NK-92 (cell line): Measurements from ENCODE around the gene C22orf39.

Source experiments
- DNase-seq: peaks from one replicate; lab custom pipeline; 2025; ENCODE audit not compliant: unreplicated experiment; lab: John Stamatoyannopoulos, UW

Gene C22orf39

DNA sequence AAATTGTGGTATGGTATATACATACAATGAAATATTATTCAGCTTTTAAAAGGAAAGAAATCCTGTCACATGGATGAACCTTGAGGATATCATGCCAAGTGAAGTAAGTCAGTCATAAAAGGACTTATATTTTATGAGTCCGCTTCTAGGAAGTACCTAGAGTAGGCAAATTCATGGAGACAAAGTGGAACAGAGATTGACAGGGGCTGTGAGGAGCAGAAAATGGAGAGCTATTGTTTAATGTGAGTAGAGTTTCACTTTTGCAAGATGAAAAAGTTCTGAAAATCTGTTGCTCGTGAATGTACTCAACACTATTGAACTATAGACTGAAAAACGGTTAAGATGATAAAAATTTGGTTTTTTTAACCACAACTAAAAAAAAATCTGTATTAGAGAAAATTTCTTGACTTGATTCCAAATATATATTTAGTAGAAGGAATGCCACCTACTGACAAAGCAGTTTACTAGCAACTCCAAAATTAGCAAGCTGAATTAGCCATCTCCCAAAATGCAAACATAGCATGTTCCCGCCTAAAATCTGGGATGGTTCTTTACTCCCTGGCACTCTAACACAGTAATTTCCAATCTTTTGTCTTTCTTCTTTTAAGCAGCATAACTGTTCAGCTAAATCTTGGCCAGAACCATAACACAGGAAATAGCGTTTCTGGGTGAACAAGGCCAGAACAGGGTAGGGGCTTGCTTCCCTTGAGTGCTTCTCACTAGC lies 30.0 kb upstream of the C22orf39 start:
- DNase-seq = no peak

DNA sequence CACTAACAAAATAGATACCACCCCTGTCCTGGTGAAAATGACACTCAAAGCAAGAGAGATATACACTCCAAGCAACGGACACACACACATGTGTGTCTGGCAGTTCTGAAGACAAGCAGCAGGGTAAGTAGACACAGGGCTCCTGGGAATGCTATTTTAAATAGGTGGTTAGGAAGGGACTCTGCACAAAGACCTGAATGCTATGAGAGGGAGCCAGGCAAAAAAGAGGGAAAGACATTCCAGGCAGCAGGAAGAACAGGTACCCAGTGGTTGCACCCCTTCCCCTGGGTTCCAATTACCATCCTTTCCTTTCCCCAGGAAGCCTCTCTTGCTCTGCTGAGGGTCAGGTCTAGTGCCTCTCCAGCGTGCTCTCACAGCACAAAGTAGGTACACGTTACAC lies 28.5 kb upstream of the C22orf39 start:
- DNase-seq = no peak

DNA sequence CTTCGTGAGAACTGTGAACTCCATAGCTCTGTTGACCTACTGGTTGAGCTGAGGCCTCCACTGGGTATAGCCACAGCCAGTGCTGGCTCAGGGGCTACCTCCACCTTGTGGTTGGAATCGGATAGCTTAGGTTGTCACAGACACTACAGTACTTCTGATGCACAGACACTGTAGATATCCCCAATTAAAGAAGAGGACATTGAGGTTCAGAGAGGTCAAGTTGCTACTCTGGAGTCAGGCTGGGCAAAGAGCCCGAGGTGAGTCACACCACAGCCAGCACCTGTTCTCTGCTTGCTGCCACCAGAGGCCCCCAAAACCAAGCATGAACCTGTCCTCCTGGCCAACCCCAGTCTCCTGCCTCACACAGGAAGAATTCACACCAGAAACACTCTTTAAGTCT lies 26.1 kb upstream of the C22orf39 start:
- DNase-seq = no peak

DNA sequence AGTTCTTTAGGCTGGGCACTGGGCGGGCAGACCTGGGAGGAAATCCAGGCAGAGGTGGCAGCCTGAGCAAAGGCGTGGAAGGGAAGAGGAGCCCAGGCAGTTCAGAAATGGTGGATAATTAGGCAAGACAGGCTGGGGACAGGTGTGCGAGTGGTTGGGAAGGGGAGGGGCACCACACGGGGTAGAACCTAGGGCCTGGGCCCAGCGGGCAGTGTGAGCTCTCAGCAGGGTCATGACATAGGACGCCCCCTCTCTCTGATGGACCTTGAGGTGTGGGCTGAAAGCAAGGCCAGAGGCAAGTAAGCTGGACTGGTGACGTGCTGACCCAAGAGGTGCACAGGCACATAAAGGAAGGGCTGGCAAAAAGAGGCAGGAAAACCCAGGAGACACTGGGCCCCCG lies 24.7 kb upstream of the C22orf39 start:
- no peak for DNase-seq

DNA sequence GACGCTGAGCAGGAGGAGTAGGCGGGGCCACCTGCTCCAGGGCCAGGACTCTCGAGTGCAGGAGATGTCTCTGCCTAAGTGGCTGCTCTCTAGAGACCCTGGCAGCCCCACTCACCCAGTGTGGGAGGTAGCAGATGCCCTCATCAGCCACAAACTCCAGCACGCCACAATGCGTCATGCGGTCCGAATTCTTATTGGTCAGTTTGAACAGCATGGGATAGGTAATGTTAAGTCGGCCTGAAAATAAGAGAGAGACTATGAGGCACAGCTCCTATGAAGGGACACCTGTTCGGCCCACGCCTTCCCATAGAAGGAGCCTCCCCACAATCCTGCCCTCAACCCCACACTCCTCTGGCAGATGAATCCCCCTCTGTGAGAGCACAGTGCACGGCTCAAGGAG lies 24.1 kb upstream of the C22orf39 start:
- DNase-seq = no peak

DNA sequence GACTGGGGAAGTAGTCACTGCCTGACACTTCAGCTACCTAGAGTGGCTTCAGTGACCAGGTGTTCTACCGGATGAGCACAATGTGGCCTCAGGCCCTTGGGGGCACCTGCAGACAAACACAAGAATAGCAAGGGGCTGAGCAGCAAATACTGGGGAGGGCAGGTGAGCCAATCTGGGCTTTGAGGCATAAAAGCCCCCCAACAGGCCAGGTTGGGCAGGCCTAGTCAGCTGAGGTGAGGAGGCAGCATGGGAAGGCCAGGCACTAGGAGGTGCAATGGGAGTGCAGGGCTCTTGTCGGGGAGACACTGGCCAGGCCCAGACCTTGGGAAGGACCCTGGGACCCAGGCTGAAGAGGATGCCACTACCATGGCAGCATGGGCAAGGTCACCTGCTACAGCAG lies 22.5 kb upstream of the C22orf39 start:
- no peak for DNase-seq

DNA sequence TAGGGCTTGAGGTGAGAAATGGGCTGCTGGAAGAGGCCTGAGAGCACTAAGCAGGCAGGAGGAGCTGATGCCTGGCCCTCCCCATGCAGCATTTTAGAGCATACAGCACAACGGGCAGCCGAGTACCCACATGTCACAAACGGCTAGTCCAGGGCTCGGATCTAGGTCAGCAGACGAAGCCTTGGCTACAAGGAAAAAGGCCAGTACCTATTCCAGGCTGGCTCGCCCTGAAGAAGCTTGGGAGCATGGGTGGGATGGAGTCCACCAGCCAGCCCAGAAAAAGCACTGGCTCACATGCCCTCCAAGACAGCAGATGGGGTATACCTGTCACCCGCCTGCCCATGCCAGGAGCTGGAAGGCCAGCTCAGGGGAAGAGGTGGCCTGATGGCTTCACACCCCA lies 21.9 kb upstream of the C22orf39 start:
- no peak for DNase-seq

DNA sequence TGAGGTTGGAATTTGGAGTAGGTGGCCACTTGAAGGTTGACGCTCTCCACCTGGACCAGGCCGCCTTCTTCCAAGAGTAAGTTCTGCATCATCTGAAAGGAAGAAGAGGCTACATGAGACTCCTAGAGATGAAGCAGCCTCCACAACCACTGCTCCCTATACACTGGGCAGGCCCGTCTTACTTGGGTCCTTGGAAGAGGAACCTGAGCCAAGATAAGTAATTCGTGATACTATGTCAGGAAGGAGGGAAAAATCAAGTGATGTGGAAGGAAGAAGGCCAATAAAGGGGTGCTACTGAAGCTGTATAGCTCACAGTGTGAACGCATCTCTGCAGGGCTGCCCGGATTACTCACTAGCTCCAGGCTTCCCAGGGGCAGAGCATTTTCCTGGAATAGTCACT lies 20.4 kb upstream of the C22orf39 start:
- no peak for DNase-seq

DNA sequence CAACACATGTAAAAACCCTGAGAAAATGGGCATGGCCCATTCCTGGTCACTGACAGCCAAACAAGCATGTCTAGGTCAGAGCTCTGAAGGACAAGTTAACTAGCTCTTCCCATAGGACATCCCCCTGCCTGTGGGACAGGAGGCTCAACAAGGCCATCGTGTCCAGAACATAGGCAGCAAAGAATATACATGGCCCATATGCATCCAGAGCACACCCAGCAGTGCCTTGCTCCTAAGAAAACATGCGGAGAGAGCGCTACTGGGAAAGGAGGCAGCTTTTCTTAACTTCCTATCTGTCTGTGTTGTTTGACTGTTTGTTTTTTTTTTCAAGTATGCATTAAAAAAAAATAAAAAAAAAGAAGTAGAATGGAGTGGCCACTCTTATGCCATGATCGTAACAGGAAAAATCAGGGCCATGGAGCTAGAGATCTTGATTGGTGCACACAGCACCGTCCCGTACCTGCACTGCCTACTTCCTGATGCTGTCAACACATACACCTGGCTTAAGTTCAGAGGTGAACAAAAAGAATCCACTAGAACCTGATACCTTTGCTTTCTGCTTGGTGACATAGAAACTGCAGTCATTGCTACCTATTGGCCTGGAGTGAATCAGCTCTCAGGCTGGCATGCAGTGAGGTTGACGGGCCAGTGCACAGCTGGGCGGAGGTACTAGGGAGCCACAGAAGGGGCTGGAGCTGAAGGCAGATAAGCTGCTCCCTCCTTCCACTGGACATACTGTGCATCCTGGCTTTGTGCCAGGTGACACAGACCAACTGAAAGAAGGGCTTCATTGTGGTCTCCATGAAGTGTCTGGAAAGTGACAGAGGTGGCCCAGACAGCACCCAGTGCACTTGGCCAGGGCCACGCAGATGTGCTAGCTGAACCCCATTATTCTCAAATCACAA lies 19.6 kb upstream of the C22orf39 start:
- DNase-seq = no peak

DNA sequence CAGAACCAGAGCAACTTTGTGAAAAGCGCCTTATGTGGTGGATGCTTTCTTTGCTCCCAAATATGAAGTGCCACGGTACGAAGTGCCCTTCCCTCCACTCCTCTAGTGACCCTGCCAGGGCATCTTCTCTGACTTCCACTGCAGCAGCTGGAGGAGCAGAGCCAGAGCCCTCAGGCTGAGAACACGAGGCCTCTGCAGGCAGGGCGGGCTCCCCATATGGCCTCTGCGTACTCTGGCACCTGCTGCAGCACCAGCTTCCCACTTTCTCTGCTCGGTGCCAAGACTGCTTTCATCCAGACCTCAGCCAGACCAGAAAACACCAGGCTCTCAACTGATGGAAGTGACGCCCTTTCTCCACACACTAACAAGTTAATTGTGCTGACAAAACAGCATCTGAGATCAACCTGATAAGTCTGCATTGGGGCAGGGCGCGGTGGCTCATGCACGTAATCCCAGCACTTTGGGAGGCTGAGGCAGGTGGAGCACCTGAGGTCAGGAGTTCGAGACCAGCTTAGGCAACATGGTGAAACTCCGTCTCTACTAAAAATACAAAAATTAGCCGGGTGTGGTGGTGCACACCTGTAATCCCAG lies 18.7 kb upstream of the C22orf39 start:
- no peak for DNase-seq

DNA sequence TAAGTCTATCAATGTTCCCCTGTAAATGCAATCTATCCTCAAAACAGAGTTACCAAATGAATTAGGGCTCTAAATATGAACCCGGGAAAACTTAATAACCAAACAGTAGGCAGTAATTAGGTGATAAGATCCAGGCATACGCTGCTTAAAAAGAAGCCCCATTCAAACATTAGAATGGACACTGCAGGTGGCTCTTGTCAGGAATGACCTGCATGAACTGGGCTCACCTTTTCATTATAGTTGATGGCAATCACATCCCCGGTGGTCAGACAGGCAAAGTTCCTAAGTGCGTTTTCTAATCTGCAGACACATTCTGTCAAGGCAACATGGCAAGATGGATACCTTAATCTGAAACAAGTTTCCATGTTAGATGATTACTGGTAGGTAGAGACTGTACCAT lies 17.5 kb upstream of the C22orf39 start:
- DNase-seq = no peak

DNA sequence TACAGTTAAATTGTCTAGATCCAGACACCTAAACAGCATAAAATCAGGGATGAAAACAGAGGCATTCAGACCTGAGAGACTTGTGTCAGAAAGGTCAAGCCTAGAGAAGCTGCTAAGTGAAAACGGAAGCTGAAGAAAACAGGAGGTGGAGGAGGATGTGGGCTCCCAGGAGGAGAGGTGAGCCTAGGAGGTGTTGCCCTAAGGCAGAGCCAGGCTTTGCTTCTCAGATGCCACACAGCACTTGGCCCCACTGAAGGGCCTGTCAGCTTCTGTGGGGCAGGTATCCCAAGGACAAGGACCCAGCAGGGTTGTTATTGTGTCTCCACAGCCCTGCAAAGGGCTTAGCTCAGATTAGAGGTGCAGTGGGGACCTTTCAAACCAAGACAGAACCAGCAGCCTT lies 17.0 kb upstream of the C22orf39 start:
- no peak for DNase-seq

DNA sequence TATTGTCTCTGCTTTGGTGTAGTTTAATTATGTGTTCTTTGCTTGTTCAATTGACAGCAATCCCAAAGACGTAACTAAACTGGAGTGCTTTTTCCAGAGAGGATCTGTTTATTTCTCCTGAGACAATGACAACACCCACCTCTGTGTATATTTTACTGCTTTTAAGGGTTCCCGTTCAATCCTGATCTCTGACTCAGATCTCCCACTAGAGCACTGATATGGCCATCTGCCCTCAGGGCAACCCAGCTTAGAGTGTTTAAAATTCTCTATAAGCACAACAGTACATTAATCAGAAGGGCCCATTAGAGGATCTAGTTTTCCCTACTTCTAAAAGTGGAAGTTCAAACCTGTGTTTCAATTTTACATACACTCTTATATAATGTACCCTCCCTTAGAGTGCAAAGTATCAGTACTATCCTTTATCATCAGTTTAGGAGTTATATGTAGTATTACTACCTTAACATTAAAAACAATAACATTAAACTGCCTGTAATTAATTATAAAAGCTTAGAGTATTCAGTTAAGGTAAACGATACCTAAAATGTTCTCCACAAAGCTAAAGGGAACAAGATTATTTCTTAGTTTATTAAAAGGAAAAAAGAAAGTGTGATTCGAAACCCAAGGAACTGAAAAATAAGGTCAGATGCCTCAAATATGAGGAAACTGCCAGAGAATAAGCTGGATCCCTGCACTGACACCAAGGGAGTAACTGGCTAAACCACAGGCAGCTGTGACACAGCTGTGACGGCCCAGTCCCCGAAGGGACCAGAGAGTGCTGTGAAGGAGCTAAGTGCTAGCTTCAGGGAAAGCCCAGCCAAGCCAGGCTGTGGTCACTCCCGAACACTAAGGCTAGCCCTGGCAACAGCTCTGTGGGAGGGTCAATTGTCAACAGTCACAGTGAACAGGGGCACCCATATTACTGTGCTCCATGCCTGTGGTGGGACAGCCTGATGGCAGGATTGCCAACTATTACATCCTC lies 16.3 kb upstream of the C22orf39 start:
- DNase-seq = no peak

DNA sequence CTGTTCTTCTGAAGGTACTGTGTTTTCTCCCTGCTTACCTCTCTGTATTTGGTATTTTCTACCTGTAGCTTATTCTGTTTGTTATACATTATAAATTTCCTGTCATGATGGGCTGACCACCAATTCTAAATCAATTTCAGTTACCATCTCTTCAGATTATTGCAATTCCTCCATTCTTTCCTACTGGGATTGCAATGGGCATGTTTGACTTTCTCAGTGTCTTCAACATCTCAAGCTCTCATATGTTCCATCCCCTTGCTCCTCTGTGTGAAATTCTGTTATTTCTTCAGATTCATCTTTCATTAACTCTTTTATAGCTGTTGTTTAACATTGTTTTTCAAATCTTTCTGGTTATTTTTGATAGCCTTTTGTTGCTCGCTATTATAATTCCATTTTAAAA lies 15.5 kb upstream of the C22orf39 start:
- DNase-seq = no peak

DNA sequence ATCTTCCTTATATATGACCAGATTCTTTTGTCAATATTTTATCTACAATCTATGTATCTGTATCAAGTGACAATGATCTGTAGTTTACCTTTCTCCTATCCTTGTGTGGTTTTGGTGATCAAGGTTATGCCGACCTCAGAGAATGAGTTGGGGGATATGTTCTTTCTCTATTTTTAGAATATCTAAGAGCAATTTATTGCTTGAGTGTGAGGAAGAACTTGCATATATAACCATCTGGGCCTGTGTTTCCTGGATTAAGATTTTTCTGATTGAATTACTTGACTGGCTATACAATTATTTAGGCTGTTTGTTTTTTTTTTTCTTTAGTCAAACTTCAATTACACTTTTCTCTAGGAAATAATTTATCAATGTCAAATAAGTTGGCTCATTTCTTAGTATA lies 14.0 kb upstream of the C22orf39 start:
- no peak for DNase-seq

DNA sequence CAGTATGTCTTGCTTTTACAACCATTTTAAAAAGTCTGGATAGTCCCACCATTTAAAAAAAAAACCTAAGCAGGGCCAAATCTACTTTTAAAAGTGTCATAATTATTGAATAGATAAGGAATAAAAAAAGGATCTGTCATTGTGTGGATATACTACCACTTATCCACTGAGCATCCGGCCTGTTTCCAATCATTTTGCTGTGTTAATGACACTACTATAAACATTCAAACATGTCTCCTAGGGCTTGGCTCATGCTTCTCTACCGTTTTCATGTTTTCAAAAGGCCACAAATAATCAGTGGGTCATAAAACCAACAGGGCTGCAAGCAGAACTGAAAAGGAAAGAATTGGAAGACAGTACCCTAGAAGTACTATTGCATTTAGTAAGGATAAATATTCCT lies 12.5 kb upstream of the C22orf39 start:
- DNase-seq = no peak

DNA sequence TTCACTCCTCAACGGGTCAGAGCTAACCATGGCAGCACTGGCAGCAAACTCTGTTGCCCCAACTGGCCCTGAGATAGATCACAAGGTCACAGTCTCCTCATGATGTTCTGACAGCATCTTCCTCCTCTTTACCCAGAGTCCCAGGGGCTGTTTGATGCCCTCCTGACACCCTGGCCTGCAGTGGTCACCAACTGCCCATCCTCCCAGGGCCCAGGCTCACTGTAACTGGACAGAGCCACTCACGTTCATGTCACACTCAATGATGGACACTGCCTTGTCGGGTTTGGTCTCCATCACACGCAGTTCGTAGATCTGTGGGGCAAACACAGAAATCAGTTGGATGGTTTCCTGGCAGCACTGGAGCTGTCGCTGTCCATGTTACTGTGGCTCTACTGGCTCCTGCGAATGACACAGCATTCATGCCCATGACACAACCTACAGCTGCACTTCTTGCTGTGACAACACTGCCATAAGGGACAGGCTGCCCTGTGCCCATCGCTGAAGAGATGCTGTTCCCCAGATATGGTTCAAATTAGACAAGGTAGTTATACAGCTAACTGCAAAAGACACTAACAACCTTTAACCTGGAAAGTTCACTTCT lies 10.4 kb upstream of the C22orf39 start:
- DNase-seq = no peak

DNA sequence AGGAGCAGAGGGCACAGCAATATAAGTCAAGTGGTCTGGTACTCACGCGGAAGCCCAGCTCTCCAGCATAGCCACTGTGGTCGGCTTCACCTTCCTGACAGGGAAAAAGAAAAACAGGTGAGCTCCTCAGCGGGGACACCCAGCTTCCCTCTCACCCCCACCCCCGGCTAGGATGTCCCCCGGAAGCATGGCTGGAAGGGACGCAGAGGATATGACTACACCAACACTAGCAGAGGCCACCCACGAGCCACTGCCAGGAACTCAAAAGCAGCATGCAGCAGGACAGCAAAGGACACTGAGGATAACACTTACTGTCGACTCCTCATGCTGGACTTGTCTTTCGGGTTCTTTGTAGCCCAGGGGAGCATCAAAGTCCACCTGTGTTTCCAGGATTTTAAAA lies 9.0 kb upstream of the C22orf39 start:
- DNase-seq = no peak

DNA sequence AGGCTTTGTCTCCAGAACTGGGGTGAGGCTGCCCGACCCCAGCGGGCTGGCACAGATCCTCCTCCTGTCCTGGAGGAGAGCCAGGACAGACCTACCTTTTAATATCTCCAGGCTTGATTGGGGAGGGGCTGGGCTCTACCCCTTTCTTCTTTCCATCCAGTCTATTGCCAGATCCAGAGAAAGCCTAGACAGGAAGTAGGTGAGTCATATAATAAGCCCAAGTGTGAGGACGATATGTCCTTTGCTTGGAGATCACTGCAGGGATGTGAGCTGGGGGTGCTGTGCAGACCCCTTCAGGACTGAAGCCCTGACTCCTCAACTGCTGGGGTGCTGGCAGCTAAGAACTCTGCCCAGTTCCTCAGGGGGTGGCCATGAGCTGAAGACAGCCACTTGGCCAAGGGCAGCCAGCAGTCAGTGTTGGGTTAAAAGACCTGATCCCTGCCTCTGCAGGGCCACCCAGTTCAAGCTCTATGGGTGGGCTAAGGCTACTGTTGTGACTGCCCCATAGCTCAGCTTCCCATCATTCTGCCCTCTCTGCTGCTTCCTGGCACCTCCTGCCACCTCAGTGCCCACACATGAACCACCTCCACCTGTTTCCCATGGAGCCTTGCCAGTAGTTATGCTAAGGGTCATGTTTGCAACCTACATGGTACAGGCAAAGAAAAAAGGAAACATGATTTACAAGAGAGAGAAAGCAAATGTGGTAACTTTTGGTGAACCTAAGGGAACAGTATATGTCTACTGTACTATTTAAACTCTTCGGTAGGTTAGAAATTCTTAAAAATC lies 8.3 kb upstream of the C22orf39 start:
- no peak for DNase-seq

DNA sequence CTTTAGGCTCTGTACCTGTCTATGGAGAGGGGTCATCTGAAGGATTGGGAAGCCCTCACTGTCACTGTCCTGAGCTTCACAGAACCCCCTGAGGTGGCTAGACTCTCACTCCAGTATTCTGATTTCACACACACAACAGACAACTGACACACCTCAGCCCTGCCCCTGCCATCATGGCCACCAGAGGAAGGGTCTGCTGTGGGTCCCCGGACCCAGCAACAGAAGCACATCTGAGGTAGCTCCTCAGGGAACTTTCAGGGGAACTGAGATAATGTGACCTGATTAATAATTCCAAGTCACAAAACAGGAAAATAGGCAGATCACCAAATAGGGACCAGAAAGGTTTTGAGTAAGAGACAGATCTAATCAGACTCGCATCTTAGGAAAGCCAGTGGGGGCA lies 7.5 kb upstream of the C22orf39 start:
- DNase-seq = no peak
